Thyroid gland (tissue), 4 donors: ENCODE data around the gene TMEM260.

Experiments used
- POLR2A ChIP-seq, 2 donors: fragments of 450-650 bp; IDR thresholded peaks; one replicate each; pipeline ENCODE4 v1.6.1; 2017; ENCODE audit warnings: antibody characterized with exemption in 2 of 2, mild to moderate bottlenecking in 2 of 2, moderate library complexity in 1 of 2
- TF ChIP-seq, protein P1 (sequence below), 6 experiments: fragments of 200-600 bp in 3 of 6; fragments of 450-650 bp in 3 of 6; sonication (generic) in 3 of 6; IDR thresholded peaks; one replicate each; pipeline ENCODE4 v1.5.1; 2016 to 2019; ENCODE audit warnings: antibody characterized with exemption in 6 of 6, mild to moderate bottlenecking in 2 of 6, inconsistent platforms in 1 of 6, moderate library complexity in 1 of 6

DNA sequence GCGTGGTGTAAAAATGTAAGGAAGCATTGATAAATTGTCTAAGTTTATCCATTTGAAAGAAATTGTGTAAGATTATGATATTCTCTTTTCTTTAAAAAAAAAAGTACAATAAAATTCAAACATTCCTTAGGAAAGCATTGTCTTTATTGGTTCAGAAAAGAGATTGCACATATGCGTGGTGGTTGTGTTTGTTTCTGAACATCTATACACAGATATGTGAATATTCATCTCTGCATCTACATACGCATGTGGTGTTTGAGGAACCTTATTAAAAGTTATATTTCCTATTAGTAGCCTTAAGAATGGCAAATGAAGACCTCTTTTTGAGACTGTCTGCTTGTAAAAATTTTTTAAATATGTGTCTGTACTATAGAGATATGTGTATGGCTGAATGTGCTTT is 69.8 kb downstream of the TMEM260 start:
- TF ChIP-seq, protein P1, sequence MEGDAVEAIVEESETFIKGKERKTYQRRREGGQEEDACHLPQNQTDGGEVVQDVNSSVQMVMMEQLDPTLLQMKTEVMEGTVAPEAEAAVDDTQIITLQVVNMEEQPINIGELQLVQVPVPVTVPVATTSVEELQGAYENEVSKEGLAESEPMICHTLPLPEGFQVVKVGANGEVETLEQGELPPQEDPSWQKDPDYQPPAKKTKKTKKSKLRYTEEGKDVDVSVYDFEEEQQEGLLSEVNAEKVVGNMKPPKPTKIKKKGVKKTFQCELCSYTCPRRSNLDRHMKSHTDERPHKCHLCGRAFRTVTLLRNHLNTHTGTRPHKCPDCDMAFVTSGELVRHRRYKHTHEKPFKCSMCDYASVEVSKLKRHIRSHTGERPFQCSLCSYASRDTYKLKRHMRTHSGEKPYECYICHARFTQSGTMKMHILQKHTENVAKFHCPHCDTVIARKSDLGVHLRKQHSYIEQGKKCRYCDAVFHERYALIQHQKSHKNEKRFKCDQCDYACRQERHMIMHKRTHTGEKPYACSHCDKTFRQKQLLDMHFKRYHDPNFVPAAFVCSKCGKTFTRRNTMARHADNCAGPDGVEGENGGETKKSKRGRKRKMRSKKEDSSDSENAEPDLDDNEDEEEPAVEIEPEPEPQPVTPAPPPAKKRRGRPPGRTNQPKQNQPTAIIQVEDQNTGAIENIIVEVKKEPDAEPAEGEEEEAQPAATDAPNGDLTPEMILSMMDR (IDR thresholded peaks at IDR 0.05): no peak
- TF ChIP-seq POLR2A (IDR thresholded peaks at IDR 0.05): no peak
